IgD-negative memory B cell (primary cell): ENCODE results near the gene RPS6KB2. TPM values are rescaled to one million over a fixed set of nuclear protein-coding genes. Genes with fewer than 3 reads are reported as not detected.
A peak's percentile ranks its signal among the peaks of the same experiment; 100 is the strongest.

ENCODE experiments used
- H3K27ac Mint-ChIP-seq, 3 donors: one replicate each; pipeline ENCODE4 v1.8.0; 2020 to 2022; ENCODE audit warnings: mild to moderate bottlenecking in 3 of 3, mixed read lengths in 3 of 3, moderate library complexity in 1 of 3
- H3K27me3 Mint-ChIP-seq: one replicate; pipeline ENCODE4 v1.8.0; 2021; ENCODE audit warnings: mixed read lengths
- H3K36me3 Mint-ChIP-seq: one replicate; pipeline ENCODE4 v1.8.0; 2020; ENCODE audit warnings: mild to moderate bottlenecking, mixed read lengths
- H3K4me1 Mint-ChIP-seq, 3 donors: one replicate each; pipeline ENCODE4 v1.8.0; 2020 to 2022; ENCODE audit warnings: mixed read lengths in 3 of 3, mild to moderate bottlenecking in 1 of 3
- H3K4me3 Mint-ChIP-seq, 4 donors: one replicate each; pipeline ENCODE4 v1.8.0; 2020 to 2022; ENCODE audit warnings: mild to moderate bottlenecking in 4 of 4, mixed read lengths in 4 of 4, moderate library complexity in 3 of 4
- H3K9me3 Mint-ChIP-seq, 3 donors: one replicate each; pipeline ENCODE4 v1.8.0; 2020 to 2021; ENCODE audit warnings: mixed read lengths in 3 of 3, mild to moderate bottlenecking in 1 of 3
- polyA plus RNA-seq: library from polyadenylated mRNA; unstranded; fragments of 300-500 nt; fragmentation: Illumina TruSeq; gene quantifications from one replicate; pipeline ENCODE4 v1.2.3, GENCODE V29; 2021

The RPS6KB2 gene
- polyA plus RNA-seq: 65.1 TPM

GRCh38 chr11:67428052-67429001 is at the start of gene RPS6KB2:
RPS6KB2 (plus strand) TSS chr11:67428494; CDS start chr11:67428546, 52 bp downstream.
- no peaks in the 10 kb centered on the region for H3K27me3 Mint-ChIP-seq
- H3K4me1 Mint-ChIP-seq: peaks cover 16 to 18% (median 18%) of the 10 kb centered on the region in 3 donors
- no peaks in the 10 kb centered on the region for H3K9me3 Mint-ChIP-seq
- no peaks in the 10 kb centered on the region for H3K36me3 Mint-ChIP-seq
- H3K4me3 Mint-ChIP-seq: peak within 1 kb of the TSS; percentile 97 to 100 (median 98)
- peak within 1 kb of the TSS; percentile 73 to 99 (median 96) for H3K27ac Mint-ChIP-seq

GRCh38 chr11:67378544-67378943 is 49.8 kb upstream of the RPS6KB2 start:
- peak overlapping the region in 1 of 3 donors; percentile 47 for H3K27ac Mint-ChIP-seq

GRCh38 chr11:67379061-67380058 is 48.9 kb upstream of the RPS6KB2 start:
- Mint-ChIP-seq H3K27me3 (no peaks in the 10 kb centered on the region), H3K9me3 (no peaks in the 10 kb centered on the region), H3K36me3 (peaks cover 2% of the 10 kb centered on the region), H3K4me1 (peaks cover 17 to 22% (median 18%) of the 10 kb centered on the region in 3 donors), H3K27ac (peak overlapping the region in 1 of 3 donors; percentile 47), H3K4me3 (no peak overlapping the region)

More at GRCh38 chr11:67378544-67378943, 49.8 kb upstream of the RPS6KB2 start:
- peaks cover 2% of the 10 kb centered on the region for H3K36me3 Mint-ChIP-seq
- peaks cover 21 to 27% (median 25%) of the 10 kb centered on the region in 3 donors for H3K4me1 Mint-ChIP-seq
- H3K4me3 Mint-ChIP-seq: peak overlapping the region in 1 of 4 donors; percentile 8
- no peaks in the 10 kb centered on the region for H3K9me3 Mint-ChIP-seq
- H3K27me3 Mint-ChIP-seq: no peaks in the 10 kb centered on the region

GRCh38 chr11:67381244-67381972 is 46.9 kb upstream of the RPS6KB2 start:
- Mint-ChIP-seq H3K27me3 (no peaks in the 10 kb centered on the region), H3K4me3 (peak overlapping the region; percentile 22 to 91 (median 64)), H3K4me1 (peaks cover 16 to 18% (median 16%) of the 10 kb centered on the region in 3 donors), H3K9me3 (no peaks in the 10 kb centered on the region), H3K27ac (peak overlapping the region; percentile 66 to 97 (median 85)), H3K36me3 (peaks cover 2% of the 10 kb centered on the region)

- Mint-ChIP-seq H3K9me3 (no peaks in the 10 kb centered on the region), H3K36me3 (peaks cover 2% of the 10 kb centered on the region), H3K27me3 (no peaks in the 10 kb centered on the region), H3K4me1 (peaks cover 12 to 18% (median 17%) of the 10 kb centered on the region in 3 donors), H3K4me3 (peak overlapping the region in 3 of 4 donors; percentile 12 to 92 (median 82)), H3K27ac (peak overlapping the region; percentile 19 to 97 (median 54))
These were observed 45.8 kb upstream of the RPS6KB2 start for GRCh38 chr11:67382276-67383136.

- peaks cover 22 to 27% (median 26%) of the 10 kb centered on the region in 3 donors for H3K4me1 Mint-ChIP-seq
- H3K27me3 Mint-ChIP-seq: no peaks in the 10 kb centered on the region
- H3K4me3 Mint-ChIP-seq: no peak overlapping the region
- peaks cover 2% of the 10 kb centered on the region for H3K36me3 Mint-ChIP-seq
- no peak overlapping the region for H3K27ac Mint-ChIP-seq
- no peaks in the 10 kb centered on the region for H3K9me3 Mint-ChIP-seq
These were observed 43.4 kb upstream of the RPS6KB2 start for GRCh38 chr11:67384851-67385366.

GRCh38 chr11:67387069-67387468 is 41.2 kb upstream of the RPS6KB2 start:
- Mint-ChIP-seq H3K4me1 (peaks cover 16 to 21% (median 18%) of the 10 kb centered on the region in 3 donors), H3K9me3 (no peaks in the 10 kb centered on the region), H3K27ac (peak overlapping the region in 1 of 3 donors; percentile 46), H3K4me3 (peak overlapping the region in 1 of 4 donors; percentile 38), H3K36me3 (no peaks in the 10 kb centered on the region), H3K27me3 (no peaks in the 10 kb centered on the region)

- peak overlapping the region in 2 of 4 donors; percentile 28 to 38 for H3K4me3 Mint-ChIP-seq
- no peaks in the 10 kb centered on the region for H3K36me3 Mint-ChIP-seq
- no peaks in the 10 kb centered on the region for H3K9me3 Mint-ChIP-seq
- no peaks in the 10 kb centered on the region for H3K27me3 Mint-ChIP-seq
- H3K4me1 Mint-ChIP-seq: peaks cover 12 to 20% (median 18%) of the 10 kb centered on the region in 3 donors
- peak overlapping the region in 1 of 3 donors; percentile 46 for H3K27ac Mint-ChIP-seq
These were observed 40.8 kb upstream of the RPS6KB2 start for GRCh38 chr11:67387518-67387917.

- H3K36me3 Mint-ChIP-seq: no peaks in the 10 kb centered on the region
- H3K9me3 Mint-ChIP-seq: no peaks in the 10 kb centered on the region
- H3K27ac Mint-ChIP-seq: peak overlapping the region; percentile 48 to 100 (median 60)
- H3K4me1 Mint-ChIP-seq: peaks cover 11 to 26% (median 26%) of the 10 kb centered on the region in 3 donors
- H3K4me3 Mint-ChIP-seq: peak overlapping the region; percentile 48 to 98 (median 89)
- H3K27me3 Mint-ChIP-seq: no peaks in the 10 kb centered on the region
These were observed 38.8 kb upstream of the RPS6KB2 start for GRCh38 chr11:67389477-67389876.

GRCh38 chr11:67390947-67391303 is 37.4 kb upstream of the RPS6KB2 start:
- H3K36me3 Mint-ChIP-seq: no peaks in the 10 kb centered on the region
- H3K4me1 Mint-ChIP-seq: peaks cover 11 to 26% (median 26%) of the 10 kb centered on the region in 3 donors
- H3K27me3 Mint-ChIP-seq: no peaks in the 10 kb centered on the region
- H3K9me3 Mint-ChIP-seq: no peaks in the 10 kb centered on the region
- peak overlapping the region; percentile 74 to 95 (median 90) for H3K4me3 Mint-ChIP-seq
- peak overlapping the region; percentile 80 to 91 (median 90) for H3K27ac Mint-ChIP-seq

- H3K36me3 Mint-ChIP-seq: no peaks in the 10 kb centered on the region
- no peaks in the 10 kb centered on the region for H3K27me3 Mint-ChIP-seq
- H3K27ac Mint-ChIP-seq: peak within 1 kb of the TSS; percentile 80 to 91 (median 90)
- no peaks in the 10 kb centered on the region for H3K9me3 Mint-ChIP-seq
- peaks cover 11 to 28% (median 26%) of the 10 kb centered on the region in 3 donors for H3K4me1 Mint-ChIP-seq
- peak within 1 kb of the TSS; percentile 74 to 95 (median 90) for H3K4me3 Mint-ChIP-seq
These were observed 36.8 kb upstream of the RPS6KB2 start, which contains the start of gene RAD9A for GRCh38 chr11:67391304-67392182. RAD9A (plus strand) TSS chr11:67391986; CDS start chr11:67392045, 59 bp downstream.

- Mint-ChIP-seq H3K4me3 (peak overlapping the region; percentile 74 to 95 (median 90)), H3K4me1 (peaks cover 14 to 31% (median 31%) of the 10 kb centered on the region in 3 donors), H3K9me3 (no peaks in the 10 kb centered on the region), H3K27ac (peak overlapping the region; percentile 63 to 80 (median 73)), H3K27me3 (no peaks in the 10 kb centered on the region), H3K36me3 (no peaks in the 10 kb centered on the region)
These were observed 36.0 kb upstream of the RPS6KB2 start for GRCh38 chr11:67392183-67392715.
